Kidney (tissue), 14 donors: ENCODE results near the gene SMIM35. TPM values are rescaled to one million over a fixed set of nuclear protein-coding genes. Genes with fewer than 3 reads are reported as not detected.

Source experiments
- DNase-seq, 5 donors: peaks; one replicate each; pipeline ENCODE4 v3.0.0-alpha.2; 2013 to 2020
- FAIRE-seq: peaks from 2 replicates; lab custom pipeline; 2012; peaks lifted over from hg19 to GRCh38; lab: Jason Lieb, UNC
- H3K27ac ChIP-seq, 2 donors: one replicate each; pipeline ENCODE4 v1.7.0; 2013; ENCODE audit warnings: low read depth in 2 of 2, low read length in 2 of 2, inconsistent platforms in 1 of 2
- H3K27me3 ChIP-seq: one replicate; pipeline ENCODE4 v1.7.1; 2013; ENCODE audit warnings: low read length, inconsistent platforms; ENCODE audit not compliant: control insufficient read depth, insufficient read depth
- H3K36me3 ChIP-seq, 3 donors: one replicate each; pipeline versions ENCODE4 v1.7.0 to v1.7.1; 2013; ENCODE audit warnings: low read length in 3 of 3, control low read depth in 1 of 3, inconsistent platforms in 1 of 3; ENCODE audit not compliant: insufficient read depth in 3 of 3, control insufficient read depth in 2 of 3
- H3K4me1 ChIP-seq, 3 donors: one replicate each; pipeline versions ENCODE4 v1.7.0 to v1.7.1; 2013; ENCODE audit warnings: low read length in 3 of 3, inconsistent platforms in 1 of 3, low read depth in 1 of 3; ENCODE audit not compliant: control insufficient read depth in 2 of 3, insufficient read depth in 2 of 3
- H3K4me3 ChIP-seq, 3 donors: one replicate each; pipeline versions ENCODE4 v1.7.0 to v1.8.1; 2013; ENCODE audit warnings: low read length in 3 of 3, control low read depth in 1 of 3, inconsistent platforms in 1 of 3
- H3K9ac ChIP-seq, 3 donors: one replicate each; pipeline versions ENCODE4 v1.7.0 to v1.7.1; 2013; ENCODE audit warnings: low read length in 3 of 3, control low read depth in 1 of 3, inconsistent platforms in 1 of 3
- H3K9me3 ChIP-seq, 3 donors: one replicate each; pipeline versions ENCODE4 v1.7.0 to v1.7.1; 2013; ENCODE audit warnings: low read length in 3 of 3, control low read depth in 1 of 3, inconsistent platforms in 1 of 3; ENCODE audit not compliant: control insufficient read depth in 2 of 3, insufficient read depth in 1 of 3
- intact Hi-C: fragments of 100-400 bp; cut with DNase I; formaldehyde crosslinking; loops from one replicate; pipeline ENCODE4 v1.11.1; 2022
- polyA plus RNA-seq: library from polyadenylated mRNA; stranded (reverse); fragments of 350-450 nt; fragmentation: Illumina TruSeq; extraction: RNeasy Lipid Tissue Mini Kit (QIAGEN cat#74804); gene quantifications from one replicate; pipeline ENCODE4 v1.2.3, GENCODE V29; 2014; ENCODE audit warnings: low read depth, low replicate concordance; ENCODE audit not compliant: insufficient read depth
- total RNA-seq: library from RNA; stranded (reverse); fragmentation: NEBNext Ultra II Directional; extraction: Animal tissue kit (Norgen Biotek cat#: 25700); gene quantifications from one replicate; pipeline ENCODE4 v1.2.1, GENCODE V29; 2021
- TF ChIP-seq, protein P1 (sequence below): IDR thresholded peaks from 3 replicates; pipeline ENCODE4 v1.5.1; 2012; ENCODE audit warnings: mild to moderate bottlenecking, moderate library complexity, borderline replicate concordance; ENCODE audit not compliant: insufficient read depth; ENCODE audit errors: extremely low read depth
- donor health status: control.
- donor health status: control.
- donor health status: control.
- donor health status: control.
- donor health status: control.
- donor health status: DM: yes; HTN: yes; CAD: no.
- donor health status: Normal renal cell carcinoma (clear cell type).

The SMIM35 gene
- total and polyA plus RNA-seq, 2 donors from 2014 or later = 0.80 TPM; not detected in 1

DNA sequence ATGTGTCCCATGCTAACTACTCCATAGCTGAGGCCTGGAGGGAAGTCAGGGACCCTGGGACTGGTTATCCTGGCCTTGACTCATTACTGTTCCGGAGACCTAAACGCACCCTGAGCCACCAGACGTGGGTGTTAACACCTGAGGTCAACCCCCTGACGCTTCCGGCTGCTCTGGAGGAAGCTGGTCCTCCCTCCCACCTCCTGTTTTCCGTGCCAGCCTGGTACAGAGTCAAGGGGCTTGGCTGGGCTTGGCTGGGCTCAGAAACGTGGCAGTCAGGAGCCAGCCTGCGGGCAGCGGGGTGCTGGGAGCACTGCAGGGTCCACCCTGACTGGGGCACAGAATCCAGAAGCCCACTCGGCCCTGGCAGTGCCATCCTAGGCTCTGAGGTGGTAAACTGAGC is 7.3 kb downstream of the SMIM35 start:
- no peak for FAIRE-seq
- Histone ChIP-seq H3K9me3 (no peaks in the 10 kb centered on the region), H3K4me1 (peaks cover 0 to 13% (median 8%) of the 10 kb centered on the region in 3 donors), H3K27me3 (no peaks in the 10 kb centered on the region), H3K36me3 (no peaks in the 10 kb centered on the region), H3K27ac (no peak overlapping the region), H3K9ac (no peak overlapping the region), H3K4me3 (no peak overlapping the region)
- peak in 3 of 5 donors; percentile 34 to 85 (median 59) for DNase-seq
- intact Hi-C loops = no loop called here
- TF ChIP-seq, protein P1, sequence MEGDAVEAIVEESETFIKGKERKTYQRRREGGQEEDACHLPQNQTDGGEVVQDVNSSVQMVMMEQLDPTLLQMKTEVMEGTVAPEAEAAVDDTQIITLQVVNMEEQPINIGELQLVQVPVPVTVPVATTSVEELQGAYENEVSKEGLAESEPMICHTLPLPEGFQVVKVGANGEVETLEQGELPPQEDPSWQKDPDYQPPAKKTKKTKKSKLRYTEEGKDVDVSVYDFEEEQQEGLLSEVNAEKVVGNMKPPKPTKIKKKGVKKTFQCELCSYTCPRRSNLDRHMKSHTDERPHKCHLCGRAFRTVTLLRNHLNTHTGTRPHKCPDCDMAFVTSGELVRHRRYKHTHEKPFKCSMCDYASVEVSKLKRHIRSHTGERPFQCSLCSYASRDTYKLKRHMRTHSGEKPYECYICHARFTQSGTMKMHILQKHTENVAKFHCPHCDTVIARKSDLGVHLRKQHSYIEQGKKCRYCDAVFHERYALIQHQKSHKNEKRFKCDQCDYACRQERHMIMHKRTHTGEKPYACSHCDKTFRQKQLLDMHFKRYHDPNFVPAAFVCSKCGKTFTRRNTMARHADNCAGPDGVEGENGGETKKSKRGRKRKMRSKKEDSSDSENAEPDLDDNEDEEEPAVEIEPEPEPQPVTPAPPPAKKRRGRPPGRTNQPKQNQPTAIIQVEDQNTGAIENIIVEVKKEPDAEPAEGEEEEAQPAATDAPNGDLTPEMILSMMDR = no peak

- intact Hi-C loops = no loop called here
- DNase-seq (peak; percentile 80 to 92 (median 82)), FAIRE-seq (no peak)
- no peak overlapping the region for H3K4me3 ChIP-seq
- peaks cover 0 to 7% (median 3%) of the 10 kb centered on the region in 3 donors for H3K4me1 ChIP-seq
- no peaks in the 10 kb centered on the region for H3K36me3 ChIP-seq
- H3K27ac ChIP-seq = peak overlapping the region in 1 of 2 donors; percentile 1
- no peaks in the 10 kb centered on the region for H3K9me3 ChIP-seq
- TF ChIP-seq, protein P1 = no peak
- H3K9ac ChIP-seq = peak overlapping the region in 1 of 3 donors; percentile 28
- no peaks in the 10 kb centered on the region for H3K27me3 ChIP-seq
These were observed 7.8 kb downstream of the SMIM35 start for GRCh38 chr11:118078911-118079411.

DNA sequence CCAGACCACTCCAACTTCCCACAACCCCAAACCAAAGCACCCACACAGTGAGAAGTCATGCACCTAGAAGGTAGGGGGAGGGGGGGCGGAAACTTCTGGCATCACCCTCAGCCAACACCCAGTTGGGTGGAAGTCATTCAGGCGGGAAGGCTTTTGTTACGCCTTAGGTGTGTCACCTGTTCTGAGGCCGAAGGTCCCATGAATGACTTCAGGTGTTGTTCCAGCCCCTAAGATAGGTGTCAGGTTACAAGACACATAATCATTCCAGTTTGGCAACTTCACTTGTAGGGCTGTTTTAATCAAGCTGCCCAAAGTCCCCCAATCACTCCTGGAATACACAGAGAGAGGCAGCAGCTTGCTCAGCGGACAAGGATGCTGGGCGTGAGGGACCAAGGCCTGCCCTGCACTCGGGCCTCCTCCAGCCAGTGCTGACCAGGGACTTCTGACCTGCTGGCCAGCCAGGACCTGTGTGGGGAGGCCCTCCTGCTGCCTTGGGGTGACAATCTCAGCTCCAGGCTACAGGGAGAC is 9.9 kb downstream of the SMIM35 start, which contains the start of gene TMPRSS4:
TSS of gene TMPRSS4 (plus strand) at position 325 of the 528 bp plus-strand sequence. CDS start 225 bp downstream, outside the sequence.
- no peaks in the 10 kb centered on the region for H3K36me3 ChIP-seq
- intact Hi-C loops = no loop called here
- peak within 1 kb of the TSS in 1 of 2 donors; percentile 49 for H3K27ac ChIP-seq

More for the DNA sequence above, 9.9 kb downstream of the SMIM35 start, which contains the start of gene TMPRSS4:
- TF ChIP-seq, protein P1 = no peak
- DNase-seq = peak; percentile 75 to 92 (median 88)
- Histone ChIP-seq H3K4me1 (no peaks in the 10 kb centered on the region), H3K27me3 (no peaks in the 10 kb centered on the region), H3K9me3 (no peaks in the 10 kb centered on the region), H3K9ac (no peak within 1 kb of the TSS), H3K4me3 (no peak within 1 kb of the TSS)
- no peak for FAIRE-seq
